Glomerular endothelial cell (primary cell): Measurements from ENCODE around the gene MYO18B. TPM values are rescaled to one million over a fixed set of nuclear protein-coding genes. Genes with fewer than 3 reads are reported as not detected.

Experiments used
- DNase-seq: peaks from one replicate; pipeline ENCODE4 v3.0.0-alpha.2; 2011; ENCODE audit warnings: low read depth, low spot score; ENCODE audit errors: extremely low read depth
- total RNA-seq: library from RNA; depleted of rRNA; stranded (reverse); fragments of >200 nt; gene quantifications from 2 replicates; pipeline ENCODE4 v1.2.3, GENCODE V29; 2015

The MYO18B gene
- total RNA-seq, 1 donor from 2014 or later, result 0.12 TPM

DNA sequence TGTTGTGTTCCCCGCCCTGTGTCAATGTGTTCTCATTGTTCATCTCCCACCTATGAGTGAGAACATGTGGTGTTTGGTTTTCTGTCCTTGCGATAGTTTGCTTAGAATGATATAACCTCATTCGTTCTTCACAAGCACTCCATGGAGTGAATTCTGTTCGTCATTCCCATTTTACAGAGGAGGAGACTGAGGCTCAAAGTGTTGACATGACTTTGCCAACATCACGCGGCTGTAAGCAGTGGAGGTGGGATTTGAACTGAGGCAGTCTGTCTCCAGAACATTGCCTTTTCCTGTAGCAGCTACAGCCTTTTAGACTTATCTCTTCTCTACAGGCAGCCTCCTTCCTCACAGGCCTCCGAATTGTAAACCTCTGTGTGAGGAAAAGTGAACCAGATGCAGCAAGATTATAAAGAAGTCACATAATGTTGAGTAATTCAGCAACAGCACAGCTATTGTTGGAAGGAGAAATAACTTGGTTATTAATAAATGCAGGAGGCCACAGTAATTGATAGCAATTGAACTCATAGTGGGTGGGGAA, 74.6 kb downstream of the MYO18B start:
- DNase-seq, result no peak

DNA sequence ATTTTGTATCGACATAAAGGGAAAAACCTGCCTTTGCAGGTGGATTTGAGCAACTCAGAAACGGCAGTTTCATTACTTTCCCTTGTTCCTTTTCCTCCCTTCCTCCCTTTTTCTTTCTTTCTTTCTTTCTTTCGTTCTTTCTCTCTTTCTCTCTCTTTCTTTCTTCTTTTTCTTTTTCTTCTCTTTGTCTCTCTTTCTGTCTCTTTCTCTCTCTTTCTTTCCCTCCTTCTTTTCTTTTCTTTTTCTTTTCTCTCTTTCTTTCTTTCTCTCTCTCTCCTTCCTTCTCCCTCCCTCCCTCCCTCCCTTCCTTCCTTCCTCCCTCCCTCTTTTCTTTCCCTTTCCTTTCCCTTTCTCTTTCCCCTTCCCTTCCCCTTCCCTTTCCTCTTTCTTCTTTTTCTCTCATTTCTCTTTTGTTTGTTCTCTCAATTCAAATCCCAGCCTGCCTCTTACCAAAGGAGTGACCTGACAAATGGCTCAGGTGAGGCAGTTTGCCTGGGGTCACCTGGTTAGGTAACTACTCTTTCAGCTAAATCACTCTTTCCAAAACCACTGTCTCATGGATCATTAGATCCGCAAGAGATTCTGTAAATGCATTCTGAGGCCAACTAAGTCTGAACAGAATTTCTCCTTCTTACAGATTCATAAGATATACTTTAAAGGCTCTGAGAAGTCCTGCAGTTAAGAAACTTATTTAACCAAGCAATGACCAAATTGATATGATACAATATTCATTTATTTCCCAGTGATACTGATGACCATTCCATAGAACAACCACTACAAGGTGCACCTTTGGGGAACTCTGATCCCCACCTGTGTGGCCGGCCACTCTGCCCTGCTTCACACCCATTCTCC, 75.3 kb downstream of the MYO18B start:
- DNase-seq, result no peak

DNA sequence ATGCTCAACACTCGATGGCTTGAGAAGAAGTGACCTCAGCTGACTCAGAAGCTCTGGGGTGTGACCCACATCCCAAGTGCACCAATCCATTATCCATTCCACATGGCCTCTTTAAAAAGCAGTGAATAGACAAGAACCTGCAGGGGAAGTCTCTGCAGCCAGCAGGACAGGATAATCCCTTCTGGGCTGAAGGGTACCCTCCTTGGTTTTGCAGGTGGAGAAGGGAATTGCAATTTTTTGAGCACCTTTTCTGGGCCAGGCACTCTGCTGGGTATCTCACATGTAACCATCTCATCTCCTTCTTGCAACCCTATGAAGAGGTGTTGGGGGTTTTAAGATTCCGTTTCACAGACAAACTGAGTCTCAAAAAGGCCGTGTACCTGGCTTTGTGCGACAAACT, 76.6 kb downstream of the MYO18B start:
- no peak for DNase-seq

DNA sequence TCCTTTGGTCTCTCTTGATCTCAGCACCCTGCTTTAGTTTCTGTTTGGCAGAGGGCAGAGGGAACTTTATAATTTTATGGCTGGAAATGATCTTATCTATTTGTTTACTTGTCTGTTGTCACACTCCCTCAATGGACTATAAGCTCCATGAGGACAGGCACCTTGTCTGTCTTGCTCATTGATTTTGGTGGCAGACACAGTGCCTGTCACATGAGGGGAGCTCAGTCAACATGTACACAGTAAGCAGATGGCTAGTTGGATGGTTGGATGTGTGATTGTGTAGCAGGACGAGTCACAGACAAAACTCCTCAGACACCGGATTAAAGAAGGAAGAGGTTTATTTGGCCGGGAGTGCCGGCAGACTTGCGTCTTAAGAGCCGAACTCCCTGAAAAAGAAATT, 80.4 kb downstream of the MYO18B start:
- no peak for DNase-seq

DNA sequence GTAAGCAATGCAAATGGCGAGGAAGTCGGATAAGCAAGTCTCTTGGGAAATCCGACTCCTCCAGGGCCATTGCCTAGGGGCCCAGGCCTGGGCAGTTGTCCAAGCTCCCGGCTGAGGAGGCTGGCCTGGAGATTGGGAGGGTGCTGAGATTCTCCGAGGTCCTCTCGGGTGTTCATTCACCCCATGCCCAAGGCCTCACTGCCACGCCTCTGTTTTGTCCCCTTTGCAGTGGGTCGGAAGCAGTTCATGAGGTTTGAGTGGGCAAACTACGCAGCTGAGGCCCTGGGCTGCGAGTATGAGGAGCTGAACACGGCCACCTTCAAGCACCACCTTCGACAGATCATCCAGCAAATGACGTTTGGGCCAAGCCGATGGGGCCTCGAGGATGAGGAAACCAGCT, 81.3 kb downstream of the MYO18B start:
- DNase-seq, result no peak

DNA sequence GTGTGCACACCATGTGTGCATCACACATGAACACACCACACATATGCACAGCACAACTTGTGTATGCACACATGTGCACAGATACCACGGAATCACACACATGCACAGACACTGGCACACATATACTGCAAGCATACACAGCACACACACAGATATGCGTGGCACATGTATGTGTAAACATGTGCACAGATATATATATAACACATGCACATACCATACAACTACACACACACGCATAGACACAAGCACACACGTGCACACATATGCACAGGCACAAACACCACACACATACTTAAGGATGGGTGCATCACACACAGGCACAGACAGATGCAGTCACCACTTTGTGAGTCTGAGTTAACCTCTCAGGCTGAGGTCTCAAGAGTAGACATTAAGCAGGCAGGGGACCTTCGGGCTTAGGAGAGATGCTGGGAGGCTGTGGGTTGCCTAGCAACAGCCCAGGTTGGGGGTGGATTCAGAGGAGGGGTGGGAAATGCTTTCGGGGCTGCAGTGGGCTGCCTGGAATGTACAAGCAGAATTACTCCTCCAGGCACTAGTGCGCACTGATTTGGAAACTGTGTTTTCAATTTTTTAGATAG, 82.9 kb downstream of the MYO18B start:
- DNase-seq, result no peak

DNA sequence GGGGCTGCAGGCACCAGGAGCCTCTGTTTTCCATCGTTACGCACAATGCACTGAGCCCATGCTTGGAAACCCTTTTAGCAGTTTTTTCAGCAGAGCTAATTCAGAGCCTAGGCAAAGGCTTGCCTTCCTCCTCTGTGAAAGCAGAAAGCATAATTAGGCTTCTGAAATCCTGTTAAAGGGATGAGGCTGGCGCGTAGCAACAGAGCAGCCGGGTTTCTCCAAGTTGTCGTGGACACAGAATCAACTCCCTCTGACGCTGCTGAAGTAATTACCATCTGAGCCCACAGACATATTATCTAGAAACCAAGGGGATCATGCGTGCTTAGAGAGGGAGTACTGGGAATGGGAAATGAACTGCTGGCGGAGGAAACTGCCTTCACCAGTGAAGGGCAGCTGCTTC, 85.4 kb downstream of the MYO18B start:
- DNase-seq, result no peak

DNA sequence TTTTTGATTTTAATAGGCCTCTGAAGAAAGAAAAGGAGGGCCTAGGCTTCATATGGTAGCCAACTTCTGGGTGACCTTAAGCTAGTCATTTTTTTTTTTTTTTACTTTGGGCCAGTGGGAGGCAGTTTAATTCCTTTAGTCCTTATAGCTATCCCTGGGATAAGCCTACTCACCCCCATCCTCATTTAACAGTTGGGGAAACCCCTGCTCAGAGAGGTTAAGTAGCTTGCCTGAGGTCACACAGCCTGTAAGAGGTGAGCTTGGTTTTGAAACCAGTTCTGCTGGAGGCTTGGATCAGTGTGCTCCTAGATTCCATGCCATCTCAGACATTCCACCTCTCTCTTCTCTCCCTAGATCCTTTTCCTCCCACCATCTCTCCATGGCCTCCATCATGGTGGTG, 86.4 kb downstream of the MYO18B start:
- no peak for DNase-seq

DNA sequence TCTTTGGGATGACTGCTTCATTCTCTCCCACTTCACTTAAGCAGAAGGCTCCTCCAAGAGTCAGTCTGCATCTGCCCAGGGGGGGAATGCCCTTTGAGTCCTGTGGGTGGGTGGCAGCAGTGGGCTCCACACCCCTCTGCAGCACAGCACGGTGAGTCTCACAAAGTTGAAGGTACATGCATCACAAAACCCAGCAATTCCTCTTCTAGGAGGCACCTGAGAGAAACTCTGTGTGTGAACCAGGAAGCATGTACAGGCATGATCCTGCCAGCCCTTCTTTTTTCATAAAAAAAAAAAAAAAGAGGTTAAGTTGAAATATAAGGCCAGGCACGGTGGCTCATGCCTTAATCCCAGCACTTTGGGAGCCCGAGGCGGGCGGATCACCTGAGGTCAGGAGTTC, 87.2 kb downstream of the MYO18B start:
- DNase-seq, result no peak

DNA sequence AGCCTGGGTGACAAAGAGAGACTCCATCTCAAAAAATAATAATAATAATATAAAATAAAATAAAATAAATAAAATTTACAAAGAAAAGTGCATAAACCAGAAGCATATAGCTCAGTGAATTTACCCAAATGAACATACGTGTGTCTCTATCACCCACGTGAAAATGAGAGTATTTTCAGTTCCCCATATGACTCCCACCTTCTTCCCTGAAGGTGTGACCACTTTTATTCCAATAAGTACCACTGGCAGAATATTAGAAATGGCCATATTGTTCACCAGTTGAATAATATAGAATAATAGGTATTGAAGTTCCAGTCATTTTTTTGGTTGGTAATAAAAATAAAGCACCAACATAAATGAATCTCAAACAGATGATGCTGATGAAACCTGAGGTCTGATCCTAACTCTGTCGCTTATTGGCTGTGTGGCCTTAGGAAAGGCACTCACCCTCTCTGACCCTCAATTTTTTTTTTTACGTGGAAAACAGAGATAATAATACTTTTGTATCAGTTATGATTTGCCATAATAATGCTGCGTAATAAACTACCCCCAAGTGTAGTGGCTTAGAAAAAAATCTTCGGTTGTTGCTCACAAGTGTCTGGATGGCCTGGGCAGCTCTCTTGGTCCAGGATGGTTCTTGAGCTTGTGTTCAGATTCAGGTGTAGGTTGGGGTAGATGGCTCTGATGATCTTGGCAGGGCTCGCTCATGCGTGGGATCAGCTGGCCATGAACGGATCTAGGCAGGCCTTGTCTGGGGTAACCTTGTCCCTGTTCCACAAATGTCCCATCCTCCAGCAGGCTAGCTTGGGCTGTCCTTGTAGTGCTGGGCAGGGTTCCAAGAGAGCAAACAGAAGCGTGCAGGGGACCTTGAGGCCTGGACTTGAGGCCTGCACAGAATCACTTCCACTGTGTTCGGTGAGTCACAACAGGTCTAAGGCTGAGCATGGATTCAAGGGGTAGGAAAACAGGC, 88.1 kb downstream of the MYO18B start:
- no peak for DNase-seq

DNA sequence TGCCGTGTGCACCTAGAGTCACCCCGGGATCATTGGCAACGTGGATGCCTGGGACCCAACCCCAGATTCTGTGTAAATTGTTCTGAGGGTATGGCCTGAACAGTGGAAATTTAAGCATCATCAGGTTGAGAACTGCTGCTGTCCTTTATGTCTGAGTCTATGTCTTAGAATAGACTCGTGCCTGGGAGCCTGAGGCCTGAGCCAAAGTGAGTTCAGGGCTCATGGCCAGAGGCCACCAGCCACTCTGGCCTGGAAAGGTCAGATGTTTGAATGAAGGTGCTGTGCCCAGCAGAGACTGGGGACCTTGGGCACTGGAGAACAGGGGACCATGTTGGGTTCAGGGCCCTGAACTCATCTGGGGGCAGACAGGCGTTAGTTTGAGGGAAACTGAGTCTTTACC, 91.1 kb downstream of the MYO18B start:
- no peak for DNase-seq

DNA sequence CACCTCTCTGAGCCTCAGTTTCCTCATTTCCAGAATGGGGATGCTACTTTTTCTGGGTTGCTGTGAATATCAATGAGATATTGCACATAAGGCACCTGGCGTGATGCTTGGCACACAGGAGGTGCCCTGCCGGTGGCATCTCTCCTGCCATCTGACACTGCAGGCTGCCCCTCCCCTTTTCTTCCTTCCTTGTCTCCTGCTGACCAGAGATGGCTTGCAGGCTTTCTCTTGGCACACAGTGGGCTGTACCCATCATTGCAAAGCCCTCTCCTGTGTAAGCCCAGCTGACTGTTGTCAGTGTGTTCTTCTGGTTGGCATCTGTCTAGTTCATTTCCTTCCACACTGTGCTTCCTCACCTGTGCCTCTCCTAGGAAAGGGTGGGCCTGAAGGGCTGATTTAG, 91.7 kb downstream of the MYO18B start:
- no peak for DNase-seq

DNA sequence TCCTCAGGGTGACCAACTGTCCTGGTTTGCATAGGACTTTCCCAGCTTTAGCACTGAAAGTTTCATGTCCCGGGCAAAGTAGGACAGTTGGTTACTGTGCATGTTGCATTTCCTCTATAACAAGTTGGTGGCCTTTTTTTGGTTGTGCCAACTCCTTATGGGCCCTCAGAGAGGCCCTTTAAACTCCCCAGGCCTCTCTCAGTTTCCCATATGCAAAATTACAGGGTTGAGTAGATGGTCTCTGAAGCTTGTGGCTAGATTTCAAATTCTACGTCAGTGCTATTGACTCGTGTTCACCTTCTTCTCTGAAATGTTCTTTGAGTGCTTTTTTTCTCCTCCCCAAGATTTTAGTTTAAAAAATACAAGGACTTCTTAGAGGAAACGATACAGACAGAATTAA, 92.5 kb downstream of the MYO18B start:
- no peak for DNase-seq

DNA sequence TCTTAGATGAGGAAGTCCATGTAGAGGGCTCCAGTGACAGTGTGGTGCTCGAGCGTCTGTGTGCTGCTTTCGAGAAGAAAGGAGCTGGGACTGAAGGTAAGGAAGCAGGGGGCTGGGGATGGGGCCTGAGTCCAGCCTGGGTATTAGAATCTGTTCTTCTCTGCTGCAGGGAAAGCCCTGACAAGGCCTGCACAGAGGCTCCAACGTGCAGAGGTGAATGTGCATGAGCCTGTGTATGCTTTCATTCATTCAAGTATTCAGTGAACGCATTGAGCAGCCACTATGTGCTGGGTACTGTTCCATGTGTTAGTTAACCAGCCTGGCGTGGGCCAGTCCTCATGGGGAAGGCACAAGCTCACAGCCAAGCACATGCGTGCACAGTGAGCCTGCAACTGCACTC, 93.4 kb downstream of the MYO18B start:
- DNase-seq, result no peak

DNA sequence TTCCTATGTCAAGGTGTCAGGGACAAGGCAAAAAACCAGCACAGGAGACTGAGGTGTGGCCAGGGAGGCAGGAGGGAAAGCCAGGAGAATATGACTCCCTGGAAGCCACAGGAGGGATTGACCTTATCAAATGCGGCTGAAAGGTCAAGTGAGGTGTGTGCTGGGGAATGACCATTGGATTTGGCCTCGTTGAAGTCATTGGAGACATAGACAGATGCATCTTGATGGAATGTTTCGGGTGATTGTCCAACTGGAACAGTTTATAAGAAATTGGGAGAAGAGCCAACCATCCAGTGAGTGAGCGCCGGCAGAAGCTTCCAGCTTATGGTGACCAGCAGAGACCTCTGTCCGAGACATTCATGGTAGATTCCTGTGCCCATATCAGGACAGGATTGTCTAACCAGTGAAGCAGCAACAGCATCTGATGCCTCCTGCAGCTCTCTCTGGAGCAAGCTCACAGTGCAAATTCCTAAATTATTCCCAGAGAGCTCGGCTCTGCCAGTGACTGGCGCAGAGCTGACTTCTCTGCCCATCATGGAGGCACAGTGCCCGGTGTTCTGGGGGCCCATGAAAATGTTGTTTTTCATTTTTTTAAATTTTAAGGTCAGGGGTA, 95.4 kb downstream of the MYO18B start:
- DNase-seq, result no peak

DNA sequence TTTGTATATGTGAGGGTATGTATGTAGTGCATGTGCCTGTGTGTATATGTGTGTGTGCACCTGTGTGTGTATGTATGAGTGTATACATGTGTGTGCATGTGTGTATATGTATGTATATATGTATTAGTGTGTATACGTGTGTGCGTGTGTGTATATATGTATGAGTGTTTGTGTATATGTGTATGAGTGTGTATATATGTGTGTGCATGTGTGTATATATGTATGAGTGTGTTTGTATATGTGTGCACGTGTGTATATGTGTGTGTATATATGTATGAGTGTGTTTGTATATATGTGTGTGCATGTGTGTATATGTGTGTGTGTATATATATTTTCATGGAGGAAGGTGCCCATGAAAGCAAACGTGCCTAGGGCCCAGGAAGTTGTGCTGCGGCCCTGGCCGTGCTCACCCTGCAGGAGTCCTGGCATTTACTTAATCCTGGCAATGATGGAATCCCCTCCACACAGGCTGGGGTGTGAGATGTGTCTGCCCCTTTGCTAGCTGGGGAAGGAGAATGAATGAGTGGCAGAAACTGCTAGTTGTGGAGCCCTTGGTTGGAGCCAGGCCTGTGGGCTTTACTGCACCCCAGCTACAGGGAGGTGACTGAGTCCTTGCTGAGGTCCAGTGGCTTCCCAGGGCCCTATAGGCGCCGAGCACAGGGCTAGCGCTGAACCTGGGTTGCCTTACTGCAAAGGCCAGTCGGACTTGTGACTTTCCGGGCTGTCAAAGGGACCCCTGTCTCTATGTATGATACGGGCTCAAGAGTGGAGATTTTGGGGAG, 97.2 kb downstream of the MYO18B start:
- DNase-seq, result no peak

DNA sequence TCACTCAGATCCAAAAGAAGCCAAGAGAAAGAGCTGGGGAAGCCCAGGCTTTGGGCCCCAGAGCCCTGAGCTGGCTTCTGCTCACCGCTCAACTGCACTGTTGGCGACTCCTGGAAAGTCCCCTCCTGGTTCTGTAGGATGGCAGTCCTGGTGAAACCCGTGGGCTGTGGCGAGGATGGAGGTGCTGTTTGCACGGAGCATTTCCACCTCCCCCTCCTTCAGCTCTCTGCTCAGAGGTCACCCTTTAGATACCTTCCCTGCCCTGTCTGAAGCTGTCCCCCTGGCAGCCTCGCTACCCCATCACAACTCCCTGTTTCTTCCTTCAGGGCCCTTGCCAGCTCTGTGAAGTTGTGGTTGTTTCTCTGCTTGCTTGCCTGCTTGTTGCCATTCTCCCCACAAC, 97.8 kb downstream of the MYO18B start:
- no peak for DNase-seq

DNA sequence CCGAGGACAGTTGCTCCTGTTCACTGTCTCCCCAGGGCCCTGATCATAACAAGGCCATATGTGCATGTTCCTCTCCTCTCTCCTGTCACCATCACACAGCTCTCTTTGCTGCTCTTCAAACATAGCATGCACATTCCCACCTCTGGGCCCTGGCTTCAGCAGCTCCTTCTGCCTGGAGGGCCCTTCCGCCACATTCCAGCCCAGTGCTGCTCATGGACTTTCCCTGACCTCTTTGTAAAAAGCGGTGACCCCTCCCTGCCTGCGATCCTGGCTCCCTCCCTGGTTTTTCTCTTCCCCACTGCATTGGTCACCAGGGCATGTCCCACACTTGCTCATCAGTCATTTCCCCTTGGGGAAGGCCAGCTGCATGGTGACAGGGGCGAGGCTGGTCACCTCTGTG, 98.2 kb downstream of the MYO18B start:
- DNase-seq, result no peak

DNA sequence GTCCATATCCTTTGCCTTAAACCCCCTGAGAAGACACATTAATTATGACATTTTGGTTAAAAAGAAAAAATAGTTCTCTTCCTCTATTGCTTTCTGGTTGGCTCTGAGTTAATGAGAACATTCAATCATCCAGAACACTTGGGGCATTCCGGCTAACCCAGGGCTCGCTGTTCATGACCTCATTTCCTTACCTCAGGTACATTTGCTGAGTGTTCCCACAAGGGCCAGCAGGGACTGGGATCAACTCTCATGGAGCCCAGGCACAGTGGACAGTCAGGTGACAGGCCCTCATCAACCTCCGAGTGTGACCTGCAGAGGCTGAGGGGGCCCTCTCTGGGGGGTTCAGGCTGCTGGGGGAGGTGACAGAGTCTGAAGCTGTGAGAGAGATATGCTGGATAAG, 98.9 kb downstream of the MYO18B start:
- no peak for DNase-seq

DNA sequence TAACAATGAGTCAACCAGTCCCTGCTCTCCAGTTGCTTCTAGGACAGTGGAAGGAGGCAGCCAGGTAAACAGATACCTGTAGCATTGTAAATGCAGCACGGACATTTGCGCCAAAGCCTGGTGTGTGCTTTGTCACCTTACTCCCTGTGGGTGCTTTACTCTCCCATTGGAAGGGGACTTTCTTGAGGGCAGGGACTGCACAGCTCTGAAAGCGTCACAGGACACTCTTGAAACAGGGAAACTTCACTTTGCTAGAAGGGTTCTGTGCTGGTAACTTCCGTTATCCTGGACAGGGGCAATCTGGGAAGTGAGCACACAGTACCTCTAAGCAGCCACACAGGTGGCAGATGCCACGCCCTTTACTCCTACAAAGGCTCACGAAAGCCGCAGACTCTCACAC, 99.8 kb downstream of the MYO18B start:
- no peak for DNase-seq
